Subcutaneous abdominal adipose tissue (tissue), 5 donors: Measurements from ENCODE around the gene CENPF.
"Not testable (repeated sequence)": the region's sequence is repeated elsewhere in the genome, so short reads cannot be mapped to it uniquely, and the experiment has no call there.

Experiments
- H3K27ac ChIP-seq: one replicate; pipeline ENCODE4 v1.7.0; 2013; ENCODE audit warnings: low read depth, mild to moderate bottlenecking, inconsistent platforms, low read length, moderate library complexity
- H3K27me3 ChIP-seq, 5 donors: one replicate each; pipeline ENCODE4 v1.7.0; 2013; ENCODE audit warnings: low read length in 5 of 5, inconsistent platforms in 1 of 5; ENCODE audit not compliant: control insufficient read depth in 5 of 5, insufficient read depth in 4 of 5
- H3K36me3 ChIP-seq, 5 donors: one replicate each; pipeline ENCODE4 v1.7.0; 2013; ENCODE audit warnings: low read length in 5 of 5; ENCODE audit not compliant: control insufficient read depth in 5 of 5, insufficient read depth in 5 of 5
- H3K4me1 ChIP-seq, 5 donors: one replicate each; pipeline ENCODE4 v1.7.0; 2013; ENCODE audit warnings: low read length in 5 of 5, mild to moderate bottlenecking in 3 of 5, moderate library complexity in 1 of 5; ENCODE audit not compliant: control insufficient read depth in 5 of 5, insufficient read depth in 5 of 5
- H3K4me3 ChIP-seq, 5 donors: one replicate each; pipeline ENCODE4 v1.7.0; 2013; ENCODE audit warnings: low read length in 5 of 5, low read depth in 1 of 5
- H3K9ac ChIP-seq, 5 donors: one replicate each; pipeline ENCODE4 v1.7.0; 2013; ENCODE audit warnings: low read length in 5 of 5, mild to moderate bottlenecking in 4 of 5, moderate library complexity in 3 of 5
- H3K9me3 ChIP-seq, 5 donors: one replicate each; pipeline ENCODE4 v1.7.0; 2013; ENCODE audit warnings: low read length in 5 of 5; ENCODE audit not compliant: control insufficient read depth in 5 of 5
- donor health status: healthy.
- donor health status: healthy.
- donor health status: healthy.
- donor health status: healthy.
- donor health status: healthy.

Gene CENPF

GRCh38 chr1:214583113-214583512 is 19.9 kb upstream of the CENPF start:
- no peak overlapping the region for H3K27ac ChIP-seq

GRCh38 chr1:214583824-214584554 is 19.0 kb upstream of the CENPF start:
- H3K27me3 ChIP-seq, result no peaks in the 10 kb centered on the region
- no peaks in the 10 kb centered on the region for H3K9me3 ChIP-seq
- no peak overlapping the region for H3K9ac ChIP-seq
- no peaks in the 10 kb centered on the region for H3K4me1 ChIP-seq
- no peaks in the 10 kb centered on the region for H3K36me3 ChIP-seq
- no peak overlapping the region for H3K27ac ChIP-seq
- no peak overlapping the region for H3K4me3 ChIP-seq

More at GRCh38 chr1:214583113-214583512, 19.9 kb upstream of the CENPF start:
- Histone ChIP-seq H3K4me3 (no peak overlapping the region), H3K9me3 (no peaks in the 10 kb centered on the region), H3K36me3 (no peaks in the 10 kb centered on the region), H3K4me1 (no peaks in the 10 kb centered on the region), H3K27me3 (no peaks in the 10 kb centered on the region), H3K9ac (no peak overlapping the region)

GRCh38 chr1:214584805-214585766 is 17.9 kb upstream of the CENPF start:
- Histone ChIP-seq H3K9ac (no peak overlapping the region), H3K4me1 (no peaks in the 10 kb centered on the region), H3K27ac (no peak overlapping the region), H3K9me3 (no peaks in the 10 kb centered on the region), H3K4me3 (no peak overlapping the region), H3K27me3 (no peaks in the 10 kb centered on the region), H3K36me3 (no peaks in the 10 kb centered on the region)

- Histone ChIP-seq H3K27ac (no peak overlapping the region), H3K27me3 (no peaks in the 10 kb centered on the region), H3K36me3 (no peaks in the 10 kb centered on the region), H3K4me1 (no peaks in the 10 kb centered on the region), H3K9ac (no peak overlapping the region), H3K4me3 (no peak overlapping the region), H3K9me3 (no peaks in the 10 kb centered on the region)
Measured at GRCh38 chr1:214586621-214587020, 16.4 kb upstream of the CENPF start.

GRCh38 chr1:214587165-214587564 is 15.8 kb upstream of the CENPF start:
- no peak overlapping the region for H3K4me3 ChIP-seq
- no peak overlapping the region for H3K9ac ChIP-seq
- no peaks in the 10 kb centered on the region for H3K36me3 ChIP-seq
- no peak overlapping the region for H3K27ac ChIP-seq
- H3K27me3 ChIP-seq, result no peaks in the 10 kb centered on the region
- no peaks in the 10 kb centered on the region for H3K9me3 ChIP-seq
- no peaks in the 10 kb centered on the region for H3K4me1 ChIP-seq

GRCh38 chr1:214588963-214589597 is 13.9 kb upstream of the CENPF start:
- H3K36me3 ChIP-seq, result no peaks in the 10 kb centered on the region
- H3K27ac ChIP-seq, result no peak overlapping the region
- H3K9ac ChIP-seq, result no peak overlapping the region
- H3K4me3 ChIP-seq, result no peak overlapping the region
- no peaks in the 10 kb centered on the region for H3K4me1 ChIP-seq
- H3K9me3 ChIP-seq, result no peaks in the 10 kb centered on the region
- H3K27me3 ChIP-seq, result no peaks in the 10 kb centered on the region

- no peak overlapping the region for H3K27ac ChIP-seq
- no peak overlapping the region for H3K4me3 ChIP-seq
- no peaks in the 10 kb centered on the region for H3K36me3 ChIP-seq
- H3K4me1 ChIP-seq, result no peaks in the 10 kb centered on the region
- H3K27me3 ChIP-seq, result no peaks in the 10 kb centered on the region
- no peaks in the 10 kb centered on the region for H3K9me3 ChIP-seq
- H3K9ac ChIP-seq, result no peak overlapping the region
Measured at GRCh38 chr1:214590696-214591095, 12.3 kb upstream of the CENPF start.

- H3K27ac ChIP-seq, H3K4me1 ChIP-seq, H3K27me3 ChIP-seq, H3K9me3 ChIP-seq, H3K9ac ChIP-seq, H3K36me3 ChIP-seq, H3K4me3 ChIP-seq: not testable (repeated sequence)
Measured at GRCh38 chr1:214591918-214592317, 11.1 kb upstream of the CENPF start.

- no peaks in the 10 kb centered on the region for H3K36me3 ChIP-seq
- H3K27ac ChIP-seq, result no peak overlapping the region
- no peaks in the 10 kb centered on the region for H3K4me1 ChIP-seq
Measured at GRCh38 chr1:214593158-214593557, 9.8 kb upstream of the CENPF start.

GRCh38 chr1:214603819-214604252 is 841 bp downstream of the CENPF start:
- no peaks in the 10 kb centered on the region for H3K9me3 ChIP-seq
- peak overlapping the region in 4 of 5 donors; percentile 58 to 81 (median 68) for H3K9ac ChIP-seq
- no peaks in the 10 kb centered on the region for H3K36me3 ChIP-seq
- H3K4me1 ChIP-seq, result peaks cover 0 to 15% (median 15%) of the 10 kb centered on the region in 5 donors
- no peaks in the 10 kb centered on the region for H3K27me3 ChIP-seq
- H3K4me3 ChIP-seq, result peak overlapping the region; percentile 67 to 82 (median 75)
- H3K27ac ChIP-seq, result no peak overlapping the region

More at GRCh38 chr1:214593158-214593557, 9.8 kb upstream of the CENPF start:
- H3K9me3 ChIP-seq, result no peaks in the 10 kb centered on the region
- no peaks in the 10 kb centered on the region for H3K27me3 ChIP-seq
- no peak overlapping the region for H3K9ac ChIP-seq
- H3K4me3 ChIP-seq, result no peak overlapping the region
